Cardiac muscle cell (in vitro differentiated cells and primary cell): Measurements from ENCODE around the gene ARRDC2. TPM values are rescaled to one million over a fixed set of nuclear protein-coding genes. Genes with fewer than 3 reads are reported as not detected.

ENCODE experiments used
- DNase-seq, 2 donors: peaks; one replicate each; pipeline versions ENCODE4 v3.0.0 to v3.0.0-alpha.2; 2010 to 2017; ENCODE audit warnings: low read depth in 1 of 2, low spot score in 1 of 2
- H3K27ac ChIP-seq: fragments of 200-600 bp; sonication (generic); 2 replicates; pipeline ENCODE4 v1.5.1; 2016
- H3K27me3 ChIP-seq: fragments of 200-600 bp; sonication (generic); 2 replicates; pipeline ENCODE4 v1.6.0; 2016; ENCODE audit warnings: control low read depth
- H3K36me3 ChIP-seq: fragments of 200-600 bp; sonication (generic); 2 replicates; pipeline ENCODE4 v1.5.1; 2016; ENCODE audit warnings: control low read depth
- H3K4me1 ChIP-seq: fragments of 200-600 bp; sonication (generic); 2 replicates; pipeline ENCODE4 v1.8.1; 2017; ENCODE audit warnings: low read depth, mild to moderate bottlenecking, mixed run types
- H3K4me3 ChIP-seq: fragments of 200-600 bp; sonication (generic); 2 replicates; pipeline ENCODE4 v1.5.1; 2016; ENCODE audit warnings: mild to moderate bottlenecking
- H3K9me3 ChIP-seq: fragments of 200-600 bp; sonication (generic); 2 replicates; pipeline ENCODE4 v1.5.1; 2017; ENCODE audit warnings: low read depth, mild to moderate bottlenecking, control low read depth
- CTCF ChIP-seq: IDR thresholded peaks from 2 replicates; pipeline ENCODE4 v1.5.1; 2012; ENCODE audit warnings: low read depth, mild to moderate bottlenecking, low read length
- polyA plus RNA-seq: library from polyadenylated mRNA; unstranded; fragments of >200 nt; fragmentation: Nextera tagmentation; extraction: Ambion mirVana; gene quantifications from 2 replicates; pipeline ENCODE4 v1.2.1, GENCODE V29; 2016
- total RNA-seq: library from RNA; depleted of rRNA; stranded (reverse); fragments of >200 nt; gene quantifications from 2 replicates; pipeline ENCODE4 v1.2.3, GENCODE V29; 2016

ARRDC2 gene
- total and polyA plus RNA-seq, 2 experiments from 2014 or later: 6.8 to 16.1 TPM

GRCh38 chr19:18059297-18059696 lies 51.3 kb downstream of the ARRDC2 start:
- Histone ChIP-seq H3K36me3 (no peaks in the 10 kb centered on the region), H3K27ac (no peak overlapping the region), H3K4me3 (no peak overlapping the region), H3K4me1 (no peaks in the 10 kb centered on the region), H3K9me3 (no peaks in the 10 kb centered on the region), H3K27me3 (no peaks in the 10 kb centered on the region)
- no peak for TF ChIP-seq CTCF
- DNase-seq: no peak

- Histone ChIP-seq H3K9me3 (no peaks in the 10 kb centered on the region), H3K4me3 (no peak overlapping the region), H3K36me3 (no peaks in the 10 kb centered on the region), H3K27me3 (no peaks in the 10 kb centered on the region), H3K27ac (no peak overlapping the region), H3K4me1 (no peaks in the 10 kb centered on the region)
- no peak for DNase-seq
- TF ChIP-seq CTCF: no peak
Observed at GRCh38 chr19:18059902-18060301, 51.9 kb downstream of the ARRDC2 start.

GRCh38 chr19:18060472-18060871 lies 52.5 kb downstream of the ARRDC2 start:
- H3K4me1 ChIP-seq: no peaks in the 10 kb centered on the region
- no peak overlapping the region for H3K27ac ChIP-seq
- no peaks in the 10 kb centered on the region for H3K27me3 ChIP-seq
- TF ChIP-seq CTCF: no peak
- no peak overlapping the region for H3K4me3 ChIP-seq
- DNase-seq: no peak
- H3K9me3 ChIP-seq: no peaks in the 10 kb centered on the region
- no peaks in the 10 kb centered on the region for H3K36me3 ChIP-seq

GRCh38 chr19:18062028-18062427 lies 54.1 kb downstream of the ARRDC2 start:
- Histone ChIP-seq H3K4me3 (no peak overlapping the region), H3K4me1 (no peaks in the 10 kb centered on the region), H3K9me3 (no peaks in the 10 kb centered on the region), H3K27ac (no peak overlapping the region), H3K27me3 (no peaks in the 10 kb centered on the region), H3K36me3 (no peaks in the 10 kb centered on the region)
- no peak for DNase-seq
- no peak for TF ChIP-seq CTCF

GRCh38 chr19:18063463-18063862 lies 55.5 kb downstream of the ARRDC2 start:
- peak in 1 of 2 donors; percentile 59 for DNase-seq
- Histone ChIP-seq H3K27ac (no peak overlapping the region), H3K4me1 (no peaks in the 10 kb centered on the region), H3K27me3 (no peaks in the 10 kb centered on the region), H3K4me3 (no peak overlapping the region), H3K9me3 (no peaks in the 10 kb centered on the region), H3K36me3 (no peaks in the 10 kb centered on the region)
- TF ChIP-seq CTCF: peak; percentile 14

Other genes starting within 250 kb of the ARRDC2 start
- gene B3GNT3, start 213.0 kb upstream of the ARRDC2 start, total RNA-seq: not detected in 2 replicates
- 0.55 TPM in 1 of 2 replicates, not detected in the other for gene B3GNT3, start 213.0 kb upstream of the ARRDC2 start, polyA plus RNA-seq
- 0.25 and 0.63 TPM in 2 replicates for gene INSL3, start 186.7 kb upstream of the ARRDC2 start, total RNA-seq
- gene INSL3, start 186.7 kb upstream of the ARRDC2 start, polyA plus RNA-seq: 0.47 TPM in 1 of 2 replicates, not detected in the other
- gene JAK3, start 160.2 kb upstream of the ARRDC2 start, total RNA-seq: 3.2 and 14.5 TPM in 2 replicates
- gene JAK3, start 160.2 kb upstream of the ARRDC2 start, polyA plus RNA-seq: 1.5 and 11.0 TPM in 2 replicates
- 1,484 and 1,728 TPM in 2 replicates for gene RPL18A, start 148.3 kb upstream of the ARRDC2 start, total RNA-seq
- 930 and 1,120 TPM in 2 replicates for gene RPL18A, start 148.3 kb upstream of the ARRDC2 start, polyA plus RNA-seq
- gene SLC5A5, start 136.2 kb upstream of the ARRDC2 start, total RNA-seq: 0.04 and 0.21 TPM in 2 replicates
- not detected in 2 replicates for gene SLC5A5, start 136.2 kb upstream of the ARRDC2 start, polyA plus RNA-seq
- 80.5 and 103 TPM in 2 replicates for gene CCDC124, start 75.2 kb upstream of the ARRDC2 start, total RNA-seq
- 172 and 200 TPM in 2 replicates for gene CCDC124, start 75.2 kb upstream of the ARRDC2 start, polyA plus RNA-seq
- gene KCNN1, start 41.1 kb upstream of the ARRDC2 start, total RNA-seq: 23.4 and 26.7 TPM in 2 replicates
- gene KCNN1, start 41.1 kb upstream of the ARRDC2 start, polyA plus RNA-seq: 20.4 and 28.0 TPM in 2 replicates
- gene IL12RB1, start 78.8 kb downstream of the ARRDC2 start, total RNA-seq: not detected in 2 replicates
- not detected in 2 replicates for gene IL12RB1, start 78.8 kb downstream of the ARRDC2 start, polyA plus RNA-seq
- gene MAST3, start 89.6 kb downstream of the ARRDC2 start, total RNA-seq: 6.6 and 8.1 TPM in 2 replicates
- 5.5 and 8.4 TPM in 2 replicates for gene MAST3, start 89.6 kb downstream of the ARRDC2 start, polyA plus RNA-seq
- gene PIK3R2, start 145.0 kb downstream of the ARRDC2 start, total RNA-seq: 64.7 and 72.0 TPM in 2 replicates
- gene PIK3R2, start 145.0 kb downstream of the ARRDC2 start, polyA plus RNA-seq: 48.5 and 53.8 TPM in 2 replicates
- gene IFI30, start 165.6 kb downstream of the ARRDC2 start, total RNA-seq: 0.98 and 1.4 TPM in 2 replicates
- gene IFI30, start 165.6 kb downstream of the ARRDC2 start, polyA plus RNA-seq: 1.0 TPM in 1 of 2 replicates, not detected in the other
- gene MPV17L2, start 185.0 kb downstream of the ARRDC2 start, total RNA-seq: 38.2 and 74.5 TPM in 2 replicates
- gene MPV17L2, start 185.0 kb downstream of the ARRDC2 start, polyA plus RNA-seq: 25.5 and 51.7 TPM in 2 replicates
- gene RAB3A, start 195.9 kb downstream of the ARRDC2 start, total RNA-seq: 11.3 and 13.0 TPM in 2 replicates
- gene RAB3A, start 195.9 kb downstream of the ARRDC2 start, polyA plus RNA-seq: 12.5 and 15.3 TPM in 2 replicates
- 0.67 and 8.3 TPM in 2 replicates for gene PDE4C, start 218.3 kb downstream of the ARRDC2 start, total RNA-seq
- 1.1 TPM in 2 replicates for gene PDE4C, start 218.3 kb downstream of the ARRDC2 start, polyA plus RNA-seq